Measurements from ENCODE around the gene KCTD18. TPM values are rescaled to one million over a fixed set of nuclear protein-coding genes. Genes with fewer than 3 reads are reported as not detected.

Gene KCTD18
- polyA plus RNA-seq, 4 donors = 14.0 to 18.8 (median 15.6) TPM

Other genes starting within 250 kb of the KCTD18 start
- gene SPATS2L, start 203.4 kb downstream of the KCTD18 start, polyA plus RNA-seq (ENCODE audit: insufficient read length in 4 of 4) = 100 to 1,000 TPM; 127 to 149 (median 136) TPM
- 10 to 100 TPM; 13.4 to 15.0 (median 13.9) TPM for gene SGO2, start 16.1 kb upstream of the KCTD18 start, polyA plus RNA-seq (ENCODE audit: insufficient read length in 4 of 4)
- 1 to 10 TPM; 2.3 to 2.5 (median 2.3) TPM for gene AOX1, start 75.9 kb upstream of the KCTD18 start, polyA plus RNA-seq (ENCODE audit: insufficient read length in 4 of 4)

Data from left renal cortex interstitium (tissue), 4 donors.